Muscle layer of colon (tissue), 2 donors: ENCODE data around the gene RHOT1.
"Not testable (repeated sequence)": the region's sequence is repeated elsewhere in the genome, so short reads cannot be mapped to it uniquely, and the experiment has no call there.

ENCODE experiments used
- H3K27ac ChIP-seq: one replicate; pipeline ENCODE4 v1.7.0; 2013; ENCODE audit warnings: low read depth, mild to moderate bottlenecking, low read length, moderate library complexity
- H3K27me3 ChIP-seq, 2 donors: one replicate each; pipeline ENCODE4 v1.7.0; 2013; ENCODE audit warnings: low read length in 2 of 2, mild to moderate bottlenecking in 2 of 2; ENCODE audit not compliant: insufficient read depth in 2 of 2, control insufficient read depth in 1 of 2
- H3K36me3 ChIP-seq: one replicate; pipeline ENCODE4 v1.7.0; 2013; ENCODE audit warnings: mild to moderate bottlenecking, low read length; ENCODE audit not compliant: insufficient read depth
- H3K4me1 ChIP-seq: one replicate; pipeline ENCODE4 v1.7.0; 2013; ENCODE audit warnings: mild to moderate bottlenecking, low read length; ENCODE audit not compliant: insufficient read depth
- H3K4me3 ChIP-seq, 2 donors: one replicate each; pipeline ENCODE4 v1.7.0; 2013; ENCODE audit warnings: low read length in 2 of 2, low read depth in 1 of 2, mild to moderate bottlenecking in 1 of 2, moderate library complexity in 1 of 2
- H3K9ac ChIP-seq: one replicate; pipeline ENCODE4 v1.7.0; 2013; ENCODE audit warnings: low read length
- H3K9me3 ChIP-seq: one replicate; pipeline ENCODE4 v1.7.0; 2013; ENCODE audit warnings: mild to moderate bottlenecking, low read length
- donor health status: abdominal sarcoma.
- donor health status: Adenocarcinoma of cecum.

Gene RHOT1

GRCh38 chr17:32263515-32263914, 121.2 kb downstream of the RHOT1 start:
- not testable (repeated sequence) for H3K27ac ChIP-seq, H3K9me3 ChIP-seq, H3K36me3 ChIP-seq, H3K4me3 ChIP-seq, H3K9ac ChIP-seq
- H3K27me3 ChIP-seq = peaks cover 8 to 24% of the 10 kb centered on the region in 2 donors
- peaks cover 20% of the 10 kb centered on the region for H3K4me1 ChIP-seq

DNA sequence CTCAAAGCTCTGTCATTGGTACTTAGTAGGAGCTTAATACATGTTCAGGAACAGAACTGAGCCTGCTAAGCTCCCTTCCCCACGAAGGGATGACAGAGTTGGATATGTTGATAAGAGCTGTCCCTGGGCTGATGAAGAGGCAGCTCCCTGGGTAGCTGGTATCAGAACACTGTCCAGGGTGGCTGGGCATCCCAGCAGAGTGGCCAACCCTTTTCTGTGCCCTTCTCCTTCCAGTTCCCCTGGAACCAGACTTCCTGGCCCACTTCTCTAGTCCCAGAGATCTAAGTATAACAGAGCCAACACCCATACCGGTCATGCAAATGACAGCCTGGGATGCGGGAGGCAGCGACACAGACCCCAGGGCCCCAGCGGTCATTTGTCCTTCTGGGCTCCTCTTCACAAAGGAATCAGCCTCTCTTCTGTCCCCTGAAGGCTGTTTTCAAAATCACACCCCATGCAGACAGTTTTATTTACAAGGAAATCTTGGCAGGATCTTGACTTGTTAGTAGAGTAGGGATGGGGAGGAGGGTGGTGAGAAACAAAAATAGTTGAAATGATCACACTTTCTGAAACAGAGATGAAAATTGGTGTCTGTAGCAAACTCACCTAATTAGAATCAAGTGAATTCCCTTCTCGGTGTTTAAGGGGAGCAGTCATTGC, 122.0 kb downstream of the RHOT1 start:
- Histone ChIP-seq H3K27ac (no peak overlapping the region), H3K4me1 (peaks cover 20% of the 10 kb centered on the region), H3K27me3 (peaks cover 8 to 25% of the 10 kb centered on the region in 2 donors), H3K36me3 (no peaks in the 10 kb centered on the region), H3K9ac (no peak overlapping the region), H3K4me3 (no peak overlapping the region), H3K9me3 (no peaks in the 10 kb centered on the region)

GRCh38 chr17:32264823-32265191, 122.5 kb downstream of the RHOT1 start:
- peaks cover 8 to 30% of the 10 kb centered on the region in 2 donors for H3K27me3 ChIP-seq
- no peaks in the 10 kb centered on the region for H3K9me3 ChIP-seq
- H3K4me1 ChIP-seq = peaks cover 20% of the 10 kb centered on the region
- no peak overlapping the region for H3K9ac ChIP-seq
- H3K27ac ChIP-seq = no peak overlapping the region
- H3K36me3 ChIP-seq = no peaks in the 10 kb centered on the region
- H3K4me3 ChIP-seq = peak overlapping the region in 1 of 2 donors; percentile 38

- H3K27me3 ChIP-seq = peaks cover 8 to 36% of the 10 kb centered on the region in 2 donors
- no peak within 1 kb of the TSS for H3K27ac ChIP-seq
- no peak within 1 kb of the TSS for H3K9ac ChIP-seq
Measured at GRCh38 chr17:32265192-32265923, 123.1 kb downstream of the RHOT1 start, which contains the start of gene RHBDL3. Gene RHBDL3 (plus strand): TSS chr17:32265832. CDS start chr17:32266190, 358 bp downstream.

DNA sequence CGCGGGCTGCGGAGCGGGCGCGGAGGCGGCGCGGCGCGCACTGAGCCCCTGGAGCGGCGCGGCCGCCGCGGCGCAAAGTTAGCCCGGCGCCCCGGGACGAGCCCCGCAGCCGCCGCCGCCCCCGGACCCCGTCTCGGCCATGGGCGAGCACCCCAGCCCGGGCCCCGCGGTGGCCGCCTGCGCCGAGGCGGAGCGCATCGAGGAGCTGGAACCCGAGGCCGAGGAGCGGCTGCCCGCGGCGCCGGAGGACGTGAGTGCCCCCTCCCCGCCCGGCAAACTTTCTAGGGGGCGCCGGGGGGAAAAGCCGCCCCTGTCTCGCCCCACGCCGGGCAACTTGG, 123.7 kb downstream of the RHOT1 start:
- H3K4me1 ChIP-seq = peaks cover 20% of the 10 kb centered on the region
- H3K27me3 ChIP-seq = peaks cover 8 to 39% of the 10 kb centered on the region in 2 donors
- H3K36me3 ChIP-seq = no peaks in the 10 kb centered on the region
- no peak overlapping the region for H3K27ac ChIP-seq
- H3K9me3 ChIP-seq = no peaks in the 10 kb centered on the region
- peak overlapping the region in 1 of 2 donors; percentile 65 for H3K4me3 ChIP-seq
- no peak overlapping the region for H3K9ac ChIP-seq

More at GRCh38 chr17:32265192-32265923, 123.1 kb downstream of the RHOT1 start, which contains the start of gene RHBDL3:
- Histone ChIP-seq H3K4me3 (peak within 1 kb of the TSS; percentile 44 to 65), H3K4me1 (peaks cover 20% of the 10 kb centered on the region), H3K36me3 (no peaks in the 10 kb centered on the region), H3K9me3 (no peaks in the 10 kb centered on the region)

DNA sequence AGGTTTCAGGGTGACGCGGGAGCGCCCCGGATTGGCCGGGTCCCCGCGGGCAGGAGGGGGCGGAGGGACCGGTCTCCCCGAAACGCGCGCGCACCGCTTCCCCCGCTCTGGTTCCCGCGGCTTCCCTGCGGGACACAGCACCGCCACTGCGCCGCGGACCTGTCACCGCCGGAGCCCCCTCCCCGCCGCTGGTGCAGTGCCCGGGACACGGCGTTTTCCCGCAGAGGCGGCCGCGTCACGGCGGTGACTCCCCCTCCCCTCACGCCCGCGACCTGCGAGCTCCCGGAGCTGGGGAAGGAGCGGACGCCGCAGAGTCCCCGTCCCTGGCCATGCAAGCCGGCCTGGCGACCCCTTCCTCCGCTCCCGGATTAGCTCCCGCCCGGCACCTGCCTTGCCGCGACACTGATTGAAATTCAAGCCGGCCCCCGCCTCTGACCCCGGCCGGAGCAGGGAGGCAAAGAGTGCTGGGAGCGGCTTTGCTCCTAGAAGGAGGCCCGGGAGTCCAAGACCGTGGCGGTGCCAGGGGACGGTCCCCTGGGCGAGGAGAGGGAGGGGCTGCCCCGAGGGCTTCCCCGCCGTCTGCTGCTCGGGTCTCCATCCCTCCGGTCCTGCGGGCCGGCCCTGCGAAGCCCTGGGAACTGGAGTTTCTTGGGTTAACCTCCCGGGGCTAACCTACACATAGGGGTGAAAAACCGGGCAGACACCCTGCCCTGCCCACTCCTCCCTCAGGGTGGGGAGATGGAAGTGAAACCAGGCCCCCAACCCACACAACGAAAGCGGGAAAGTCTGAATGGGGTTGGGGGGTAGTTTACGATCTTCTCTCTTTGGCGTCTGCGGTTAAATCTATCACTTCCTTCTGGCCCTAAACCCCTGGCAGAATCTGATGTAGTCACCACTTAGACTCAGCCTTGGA, 124.3 kb downstream of the RHOT1 start:
- Histone ChIP-seq H3K4me1 (peaks cover 20% of the 10 kb centered on the region), H3K9me3 (no peaks in the 10 kb centered on the region), H3K27ac (no peak overlapping the region), H3K27me3 (peaks cover 8 to 39% of the 10 kb centered on the region in 2 donors), H3K4me3 (peak overlapping the region; percentile 44 to 65), H3K36me3 (no peaks in the 10 kb centered on the region), H3K9ac (no peak overlapping the region)

DNA sequence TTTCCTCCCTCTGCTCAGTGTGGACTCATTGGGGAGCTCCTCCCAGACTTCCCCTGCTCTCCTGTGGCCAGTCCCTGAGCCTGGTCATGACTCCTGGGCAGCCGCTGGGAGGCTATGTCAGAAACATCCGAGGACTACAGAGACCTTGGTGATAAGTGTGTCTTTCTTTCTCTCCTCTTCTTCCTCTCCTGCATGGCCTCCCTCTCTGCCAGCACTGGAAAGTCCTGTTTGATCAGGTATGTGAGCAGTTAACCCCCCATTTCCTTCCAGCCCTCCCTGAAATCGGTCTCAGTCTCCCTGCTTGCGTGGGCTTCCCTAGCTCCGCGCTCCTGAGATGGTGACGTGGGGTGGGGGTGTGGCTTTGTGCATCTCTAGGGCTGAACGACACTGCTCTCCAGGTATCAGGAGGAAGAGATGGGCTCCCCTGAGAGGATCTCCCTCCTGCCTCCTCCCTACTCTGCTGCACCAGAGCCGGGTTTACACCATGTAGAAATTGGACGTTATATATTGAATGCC, 125.4 kb downstream of the RHOT1 start:
- Histone ChIP-seq H3K9me3 (no peaks in the 10 kb centered on the region), H3K27ac (no peak overlapping the region), H3K4me1 (peaks cover 20% of the 10 kb centered on the region), H3K36me3 (no peaks in the 10 kb centered on the region), H3K4me3 (no peak overlapping the region), H3K9ac (no peak overlapping the region), H3K27me3 (peaks cover 8 to 43% of the 10 kb centered on the region in 2 donors)

DNA sequence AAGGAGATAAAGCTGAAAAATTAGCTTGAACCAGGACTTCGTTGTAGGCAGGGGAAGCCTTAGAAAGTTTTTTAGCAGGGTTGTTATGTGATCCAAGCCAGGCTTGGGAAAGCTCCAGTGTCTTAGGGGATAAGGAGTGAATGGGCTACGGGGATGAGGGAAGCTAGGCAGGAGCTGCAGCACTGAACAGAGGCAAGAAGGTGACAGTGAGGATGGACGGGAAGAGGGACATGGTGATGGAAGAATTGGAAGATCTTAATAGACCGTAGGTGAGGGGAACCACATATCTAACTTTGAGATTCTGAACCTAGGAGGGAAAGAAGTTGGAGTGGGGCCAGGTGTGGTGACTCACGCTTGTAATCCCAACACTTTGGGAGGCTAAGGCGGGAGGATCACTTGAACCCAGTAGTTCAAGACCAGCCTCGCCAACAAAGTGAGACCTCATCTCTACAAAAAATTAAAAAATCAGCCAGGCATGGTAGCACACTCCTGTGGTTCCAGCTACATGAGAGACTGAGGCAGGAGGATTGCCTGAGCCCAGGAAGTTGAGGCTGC, 126.5 kb downstream of the RHOT1 start:
- peaks cover 20% of the 10 kb centered on the region for H3K4me1 ChIP-seq
- no peaks in the 10 kb centered on the region for H3K9me3 ChIP-seq
- no peak overlapping the region for H3K27ac ChIP-seq
- H3K4me3 ChIP-seq = no peak overlapping the region
- no peaks in the 10 kb centered on the region for H3K36me3 ChIP-seq
- peaks cover 8 to 43% of the 10 kb centered on the region in 2 donors for H3K27me3 ChIP-seq
- no peak overlapping the region for H3K9ac ChIP-seq

DNA sequence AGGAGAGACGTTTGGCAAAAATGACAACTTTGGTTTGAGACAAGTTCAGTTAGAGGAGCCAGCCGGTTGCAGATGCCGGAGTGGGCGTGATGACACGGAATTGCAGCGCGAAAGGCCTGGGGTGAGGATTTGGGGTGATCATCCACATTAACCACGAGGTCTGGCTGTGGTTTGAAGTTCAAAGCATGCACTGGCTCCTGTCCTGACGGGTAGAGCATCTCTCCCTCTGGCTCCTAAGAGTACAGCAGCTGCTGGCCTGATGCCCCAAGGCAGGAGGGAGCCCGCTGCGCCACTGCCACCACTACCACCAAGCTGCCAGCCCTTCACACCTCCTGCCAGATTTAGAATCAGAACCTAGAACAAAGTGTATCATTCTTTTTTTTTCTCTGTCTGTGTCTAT, 127.1 kb downstream of the RHOT1 start:
- Histone ChIP-seq H3K9ac (no peak overlapping the region), H3K9me3 (no peaks in the 10 kb centered on the region), H3K4me1 (peaks cover 15% of the 10 kb centered on the region), H3K4me3 (no peak overlapping the region), H3K36me3 (no peaks in the 10 kb centered on the region), H3K27ac (no peak overlapping the region), H3K27me3 (peaks cover 8 to 43% of the 10 kb centered on the region in 2 donors)

- H3K36me3 ChIP-seq = no peaks in the 10 kb centered on the region
- peaks cover 5% of the 10 kb centered on the region for H3K4me1 ChIP-seq
- no peaks in the 10 kb centered on the region for H3K9me3 ChIP-seq
- no peak overlapping the region for H3K4me3 ChIP-seq
- peaks cover 12 to 36% of the 10 kb centered on the region in 2 donors for H3K27me3 ChIP-seq
- no peak overlapping the region for H3K9ac ChIP-seq
- no peak overlapping the region for H3K27ac ChIP-seq
Measured at GRCh38 chr17:32271844-32272243, 129.5 kb downstream of the RHOT1 start.

DNA sequence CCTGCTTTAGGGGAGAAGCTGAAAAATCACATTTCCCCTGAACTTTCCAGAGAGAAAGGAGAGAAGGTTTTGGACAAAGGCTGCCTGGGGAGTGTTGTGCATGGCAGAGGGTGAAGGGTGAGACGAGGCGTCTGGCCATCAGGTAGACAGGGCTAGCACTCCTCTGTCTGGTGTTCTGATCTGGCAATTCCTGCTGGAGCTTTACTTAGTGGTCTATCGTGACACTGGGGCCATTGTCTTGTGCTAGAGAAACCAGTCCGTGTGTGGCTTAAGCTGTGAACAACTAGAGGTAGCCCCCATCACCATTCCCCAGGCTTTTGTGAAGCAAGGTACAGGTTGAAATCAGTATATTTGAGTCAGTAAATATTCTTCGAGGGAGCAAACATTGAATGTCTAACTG, 131.8 kb downstream of the RHOT1 start:
- no peak overlapping the region for H3K9ac ChIP-seq
- no peak overlapping the region for H3K4me3 ChIP-seq
- H3K4me1 ChIP-seq = no peaks in the 10 kb centered on the region
- no peaks in the 10 kb centered on the region for H3K36me3 ChIP-seq
- H3K27me3 ChIP-seq = peaks cover 5 to 18% of the 10 kb centered on the region in 2 donors
- no peak overlapping the region for H3K27ac ChIP-seq
- H3K9me3 ChIP-seq = no peaks in the 10 kb centered on the region
